ENCODE data around the gene TMEM239.

DNA sequence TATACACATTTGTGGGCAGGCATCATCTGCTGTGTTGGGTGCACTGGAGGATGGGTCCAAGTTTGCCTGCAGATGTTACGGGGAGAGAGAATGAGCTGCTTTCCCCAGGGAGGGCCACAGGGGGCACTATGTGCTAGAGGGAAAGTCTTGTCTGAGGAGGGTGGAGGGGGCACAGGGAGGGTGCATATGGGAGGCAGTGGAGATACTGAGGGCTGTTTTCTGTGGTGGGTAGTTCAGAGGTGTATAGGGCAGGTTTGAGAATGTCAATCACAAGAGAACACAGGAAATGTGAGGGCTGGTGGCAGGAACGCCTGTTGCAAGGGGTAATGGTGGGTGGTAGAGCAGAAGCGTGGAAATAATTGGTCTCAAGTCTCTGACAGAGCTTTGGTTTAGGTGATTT, 49.5 kb downstream of the TMEM239 start:
- TF ChIP-seq, protein P1, sequence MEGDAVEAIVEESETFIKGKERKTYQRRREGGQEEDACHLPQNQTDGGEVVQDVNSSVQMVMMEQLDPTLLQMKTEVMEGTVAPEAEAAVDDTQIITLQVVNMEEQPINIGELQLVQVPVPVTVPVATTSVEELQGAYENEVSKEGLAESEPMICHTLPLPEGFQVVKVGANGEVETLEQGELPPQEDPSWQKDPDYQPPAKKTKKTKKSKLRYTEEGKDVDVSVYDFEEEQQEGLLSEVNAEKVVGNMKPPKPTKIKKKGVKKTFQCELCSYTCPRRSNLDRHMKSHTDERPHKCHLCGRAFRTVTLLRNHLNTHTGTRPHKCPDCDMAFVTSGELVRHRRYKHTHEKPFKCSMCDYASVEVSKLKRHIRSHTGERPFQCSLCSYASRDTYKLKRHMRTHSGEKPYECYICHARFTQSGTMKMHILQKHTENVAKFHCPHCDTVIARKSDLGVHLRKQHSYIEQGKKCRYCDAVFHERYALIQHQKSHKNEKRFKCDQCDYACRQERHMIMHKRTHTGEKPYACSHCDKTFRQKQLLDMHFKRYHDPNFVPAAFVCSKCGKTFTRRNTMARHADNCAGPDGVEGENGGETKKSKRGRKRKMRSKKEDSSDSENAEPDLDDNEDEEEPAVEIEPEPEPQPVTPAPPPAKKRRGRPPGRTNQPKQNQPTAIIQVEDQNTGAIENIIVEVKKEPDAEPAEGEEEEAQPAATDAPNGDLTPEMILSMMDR (IDR thresholded peaks at IDR 0.05; ENCODE audit: low read depth, low read length, missing input control), result no peak
- no peak for TF ChIP-seq TAF1 (conservative IDR thresholded peaks at IDR 0.05)
- TF ChIP-seq, protein P2, sequence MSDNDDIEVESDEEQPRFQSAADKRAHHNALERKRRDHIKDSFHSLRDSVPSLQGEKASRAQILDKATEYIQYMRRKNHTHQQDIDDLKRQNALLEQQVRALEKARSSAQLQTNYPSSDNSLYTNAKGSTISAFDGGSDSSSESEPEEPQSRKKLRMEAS (IDR thresholded peaks at IDR 0.05), result no peak

Measured in liver (tissue), 3 donors.